H9 (cell line): Measurements from ENCODE around the gene ZBTB20. TPM values are rescaled to one million over a fixed set of nuclear protein-coding genes. Genes with fewer than 3 reads are reported as not detected.

ENCODE experiments used
- DNase-seq: peaks from one replicate; pipeline ENCODE4 v3.0.0-alpha.2; 2017
- H2AFZ ChIP-seq: one replicate; pipeline ENCODE4 v1.6.1; 2013; ENCODE audit warnings: mild to moderate bottlenecking, low read length, control low read depth, moderate library complexity
- H2AK5ac ChIP-seq: 2 replicates; pipeline ENCODE4 v1.6.1; 2013; ENCODE audit warnings: low read length, control low read depth, mixed read lengths; ENCODE audit not compliant: insufficient read length
- H2BK120ac ChIP-seq: one replicate; pipeline ENCODE4 v1.6.1; 2013; ENCODE audit warnings: low read depth, mild to moderate bottlenecking, low read length, control low read depth, inconsistent platforms; ENCODE audit not compliant: poor library complexity, severe bottlenecking
- H2BK12ac ChIP-seq: 2 replicates; pipeline ENCODE4 v1.6.1; 2013; ENCODE audit warnings: low read length, control low read depth, mixed read lengths, low read depth; ENCODE audit not compliant: insufficient read length
- H2BK15ac ChIP-seq: 2 replicates; pipeline ENCODE4 v1.6.1; 2013; ENCODE audit warnings: low read depth, low read length, control low read depth
- H2BK20ac ChIP-seq: one replicate; pipeline ENCODE4 v1.6.1; 2013; ENCODE audit warnings: low read depth, mild to moderate bottlenecking, low read length, control low read depth, inconsistent platforms; ENCODE audit not compliant: poor library complexity, severe bottlenecking
- H2BK5ac ChIP-seq: 2 replicates; pipeline ENCODE4 v1.6.1; 2013; ENCODE audit warnings: low read length, control low read depth, mixed read lengths; ENCODE audit not compliant: insufficient read length
- H3K14ac ChIP-seq: 2 replicates; pipeline ENCODE4 v1.6.1; 2013; ENCODE audit warnings: low read length, control low read depth; ENCODE audit not compliant: insufficient read depth
- H3K18ac ChIP-seq: 2 replicates; pipeline ENCODE4 v1.6.1; 2013; ENCODE audit warnings: low read depth, mild to moderate bottlenecking, mixed read lengths, low read length, control low read depth; ENCODE audit not compliant: insufficient read length
- H3K23ac ChIP-seq: 2 replicates; pipeline ENCODE4 v1.6.1; 2013; ENCODE audit warnings: low read length, control low read depth, mixed read lengths, low read depth; ENCODE audit not compliant: insufficient read length
- H3K23me2 ChIP-seq: 2 replicates; pipeline ENCODE4 v1.6.1; 2013; ENCODE audit warnings: low read depth, mild to moderate bottlenecking, mixed read lengths, low read length, control low read depth; ENCODE audit not compliant: insufficient read length, poor library complexity, severe bottlenecking
- H3K27ac ChIP-seq: 2 replicates; pipeline ENCODE4 v1.5.1; 2013; ENCODE audit warnings: low read length, control low read depth, mixed read lengths, low read depth; ENCODE audit not compliant: insufficient read length
- H3K27me3 ChIP-seq: 2 replicates; pipeline ENCODE4 v1.6.1; 2013; ENCODE audit warnings: low read length, control low read depth, inconsistent platforms; ENCODE audit not compliant: insufficient read depth
- H3K4ac ChIP-seq: 2 replicates; pipeline ENCODE4 v1.6.1; 2013; ENCODE audit warnings: low read depth, mild to moderate bottlenecking, control low read depth, inconsistent platforms, low read length, moderate library complexity
- H3K4me1 ChIP-seq: 2 replicates; pipeline ENCODE4 v1.6.1; 2013; ENCODE audit warnings: low read length, control low read depth, inconsistent platforms; ENCODE audit not compliant: insufficient read depth
- H3K4me2 ChIP-seq: 2 replicates; pipeline ENCODE4 v1.6.1; 2013; ENCODE audit warnings: low read length, control low read depth, mixed read lengths; ENCODE audit not compliant: insufficient read length, insufficient read depth
- H3K56ac ChIP-seq: 2 replicates; pipeline ENCODE4 v1.6.1; 2013; ENCODE audit warnings: low read depth, mild to moderate bottlenecking, mixed read lengths, low read length, control low read depth; ENCODE audit not compliant: insufficient read length
- H3K79me1 ChIP-seq: 2 replicates; pipeline ENCODE4 v1.6.1; 2013; ENCODE audit warnings: low read depth, mild to moderate bottlenecking, moderate library complexity, low read length, control low read depth, inconsistent platforms; ENCODE audit not compliant: insufficient read depth, poor library complexity, severe bottlenecking
- H3K79me2 ChIP-seq: 2 replicates; pipeline ENCODE4 v1.6.1; 2013; ENCODE audit warnings: low read length, control low read depth, inconsistent platforms; ENCODE audit not compliant: insufficient read depth
- H3K9ac ChIP-seq: 2 replicates; pipeline ENCODE4 v1.6.1; 2013; ENCODE audit warnings: low read length, control low read depth, mixed read lengths; ENCODE audit not compliant: insufficient read length; ENCODE audit errors: extremely low read depth
- H3K9me3 ChIP-seq: one replicate; pipeline ENCODE4 v1.6.1; 2013; ENCODE audit warnings: low read depth, low read length, inconsistent platforms; ENCODE audit not compliant: control insufficient read depth
- H3T11ph ChIP-seq: one replicate; pipeline ENCODE4 v1.6.1; 2013; ENCODE audit warnings: mild to moderate bottlenecking, low read length, control low read depth, inconsistent platforms
- H4K20me1 ChIP-seq: one replicate; pipeline ENCODE4 v1.6.1; 2013; ENCODE audit not compliant: control insufficient read depth, insufficient read length, insufficient read depth
- H4K5ac ChIP-seq: 2 replicates; pipeline ENCODE4 v1.6.1; 2013; ENCODE audit warnings: low read depth, mild to moderate bottlenecking, mixed read lengths, low read length, control low read depth; ENCODE audit not compliant: insufficient read length
- H4K8ac ChIP-seq: replicated peaks from 2 replicates; pipeline ENCODE4 v1.6.1; 2013; ENCODE audit warnings: low read length, control low read depth, mixed read lengths, low read depth; ENCODE audit not compliant: insufficient read length
- H4K91ac ChIP-seq: 2 replicates; pipeline ENCODE4 v1.6.1; 2013; ENCODE audit warnings: low read depth, mild to moderate bottlenecking, moderate library complexity, mixed read lengths, low read length, control low read depth; ENCODE audit not compliant: insufficient read length
- H3K27ac Mint-ChIP-seq, 3 experiments: 2 replicates in 2 of 3; 3 replicates in 1 of 3; pipeline ENCODE4 v1.8.0; 2020 to 2021; ENCODE audit warnings: mixed read lengths in 3 of 3, mild to moderate bottlenecking in 1 of 3, moderate library complexity in 1 of 3
- H3K27me3 Mint-ChIP-seq: 2 replicates; pipeline ENCODE4 v1.8.0; 2021; ENCODE audit warnings: low read depth, mild to moderate bottlenecking, moderate library complexity, mixed read lengths
- H3K36me3 Mint-ChIP-seq, 3 experiments: 2 replicates in 2 of 3; 3 replicates in 1 of 3; pipeline ENCODE4 v1.8.0; 2020 to 2021; ENCODE audit warnings: low read depth in 3 of 3, mixed read lengths in 3 of 3; ENCODE audit not compliant: insufficient read depth in 1 of 3
- H3K4me1 Mint-ChIP-seq, 2 experiments: 2 replicates each; pipeline ENCODE4 v1.8.0; 2020; ENCODE audit warnings: mixed read lengths in 2 of 2
- H3K4me3 Mint-ChIP-seq, 2 experiments: 2 replicates in 1 of 2; 3 replicates in 1 of 2; pipeline ENCODE4 v1.8.0; 2020 to 2021; ENCODE audit warnings: mild to moderate bottlenecking in 2 of 2, mixed read lengths in 2 of 2, moderate library complexity in 1 of 2
- H3K9me3 Mint-ChIP-seq, 2 experiments: 2 replicates in 1 of 2; 3 replicates in 1 of 2; pipeline ENCODE4 v1.8.0; 2020; ENCODE audit warnings: mild to moderate bottlenecking in 2 of 2, mixed read lengths in 2 of 2, moderate library complexity in 1 of 2
- WGBS: extraction: QIAGEN DNeasy Blood & Tissue Kit; methylation state at CpG from one replicate; pipeline ENCODE4 v1.1.7; 2013; ENCODE audit warnings: missing lambda C conversion rate, low lambda C conversion rate, mixed read lengths; ENCODE audit not compliant: insufficient read length; ENCODE audit errors: extremely low coverage; 5-methylcytosine and 5-hydroxymethylcytosine counted together
- total RNA-seq: library from RNA; stranded (reverse); gene quantifications from 2 replicates; pipeline ENCODE4 v1.2.1, GENCODE V29; 2021
- TF ChIP-seq, protein P1 (sequence below): fragments of 200-600 bp; sonication (generic); conservative IDR thresholded peaks from 3 replicates; pipeline ENCODE4 v1.8.0; 2021; ENCODE audit warnings: antibody characterized with exemption, mild to moderate bottlenecking

Gene ZBTB20
- total RNA-seq, 1 experiment from 2014 or later, result 0.70 TPM

DNA sequence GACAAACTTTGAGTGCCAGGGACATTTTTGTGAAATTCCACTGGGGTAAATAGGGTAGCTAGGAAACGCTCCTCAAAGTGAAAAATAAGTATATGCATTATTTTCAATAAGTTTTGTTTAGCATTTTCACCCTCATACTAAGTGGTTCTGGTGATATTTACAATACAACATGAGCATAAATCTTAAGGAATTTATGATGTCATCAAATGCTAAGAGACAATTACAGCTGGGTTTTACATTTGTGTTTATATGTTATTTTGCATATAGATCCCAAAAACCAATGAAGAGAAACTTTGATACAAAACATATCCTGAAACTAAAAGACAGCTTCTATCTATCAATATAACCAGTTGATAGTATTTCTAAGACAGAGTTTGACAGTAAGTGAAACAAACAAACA lies 323.1 kb downstream of the ZBTB20 start:
- TF ChIP-seq, protein P1, sequence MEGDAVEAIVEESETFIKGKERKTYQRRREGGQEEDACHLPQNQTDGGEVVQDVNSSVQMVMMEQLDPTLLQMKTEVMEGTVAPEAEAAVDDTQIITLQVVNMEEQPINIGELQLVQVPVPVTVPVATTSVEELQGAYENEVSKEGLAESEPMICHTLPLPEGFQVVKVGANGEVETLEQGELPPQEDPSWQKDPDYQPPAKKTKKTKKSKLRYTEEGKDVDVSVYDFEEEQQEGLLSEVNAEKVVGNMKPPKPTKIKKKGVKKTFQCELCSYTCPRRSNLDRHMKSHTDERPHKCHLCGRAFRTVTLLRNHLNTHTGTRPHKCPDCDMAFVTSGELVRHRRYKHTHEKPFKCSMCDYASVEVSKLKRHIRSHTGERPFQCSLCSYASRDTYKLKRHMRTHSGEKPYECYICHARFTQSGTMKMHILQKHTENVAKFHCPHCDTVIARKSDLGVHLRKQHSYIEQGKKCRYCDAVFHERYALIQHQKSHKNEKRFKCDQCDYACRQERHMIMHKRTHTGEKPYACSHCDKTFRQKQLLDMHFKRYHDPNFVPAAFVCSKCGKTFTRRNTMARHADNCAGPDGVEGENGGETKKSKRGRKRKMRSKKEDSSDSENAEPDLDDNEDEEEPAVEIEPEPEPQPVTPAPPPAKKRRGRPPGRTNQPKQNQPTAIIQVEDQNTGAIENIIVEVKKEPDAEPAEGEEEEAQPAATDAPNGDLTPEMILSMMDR, result no peak
- no peaks in the 10 kb centered on the region for H3K4me1 Mint-ChIP-seq
- no peaks in the 10 kb centered on the region for H4K20me1 ChIP-seq

More for the DNA sequence above, 323.1 kb downstream of the ZBTB20 start:
- H3K79me2 ChIP-seq, result no peaks in the 10 kb centered on the region
- WGBS, result no CpG with 5 or more reads among the region's 1 CpG
- H2BK5ac ChIP-seq, result no peak overlapping the region
- no peak overlapping the region for H3K9ac ChIP-seq
- H3T11ph ChIP-seq, result no peak overlapping the region
- H4K8ac ChIP-seq, result no peak overlapping the region
- H3K27ac ChIP-seq, result no peak overlapping the region
- no peaks in the 10 kb centered on the region for H3K79me1 ChIP-seq
- H4K5ac ChIP-seq, result no peak overlapping the region
- H3K4me2 ChIP-seq, result no peak overlapping the region
- no peaks in the 10 kb centered on the region for H3K36me3 Mint-ChIP-seq
- no peak overlapping the region for H2BK20ac ChIP-seq
- no peak overlapping the region for H2BK120ac ChIP-seq
- no peak overlapping the region for H3K18ac ChIP-seq
- no peak overlapping the region for H2BK15ac ChIP-seq
- no peak overlapping the region for H2AFZ ChIP-seq
- no peaks in the 10 kb centered on the region; the same call in 1 of the 2 replicates for H3K27me3 Mint-ChIP-seq
- H2AK5ac ChIP-seq, result no peak overlapping the region
- no peaks in the 10 kb centered on the region for H3K4me1 ChIP-seq
- H3K9me3 Mint-ChIP-seq, result no peaks in the 10 kb centered on the region
- no peak overlapping the region for H3K23ac ChIP-seq
- no peak overlapping the region for H3K56ac ChIP-seq
- H4K91ac ChIP-seq, result no peak overlapping the region
- no peak for DNase-seq
- H3K23me2 ChIP-seq, result no peaks in the 10 kb centered on the region
- H3K27ac Mint-ChIP-seq, result no peak overlapping the region
- no peaks in the 10 kb centered on the region for H3K27me3 ChIP-seq
- no peak overlapping the region for H3K4me3 Mint-ChIP-seq
- no peak overlapping the region for H2BK12ac ChIP-seq
- H3K4ac ChIP-seq, result no peak overlapping the region
- no peaks in the 10 kb centered on the region for H3K9me3 ChIP-seq
- no peak overlapping the region for H3K14ac ChIP-seq
